Spleen (tissue), 7 donors: ENCODE data around the gene HDGFL1.

Experiments
- CTCF ChIP-seq, 11 experiments: fragments of 200-600 bp in 7 of 11; fragments of 450-650 bp in 4 of 11; sonication (generic) in 4 of 11; IDR thresholded peaks in 8 of 11; conservative IDR thresholded peaks in 3 of 11; 1 replicate in 7 of 11; 2 replicates in 4 of 11; pipeline versions ENCODE4 v1.4.0 to v1.8.0; 2016 to 2021; ENCODE audit warnings: antibody characterized with exemption in 11 of 11, inconsistent platforms in 4 of 11, mild to moderate bottlenecking in 1 of 11
- POLR2A ChIP-seq, 3 donors: fragments of 450-650 bp; IDR thresholded peaks; one replicate each; pipeline ENCODE4 v1.5.1; 2017; ENCODE audit warnings: antibody characterized with exemption in 3 of 3, mild to moderate bottlenecking in 1 of 3
- donor health status: DM: no; HTN: no; CAD: no; lungs with moderate emphysema.
- donor health status: DM: no; HTN: no; CAD: no.
- donor health status: DM: no; HTN: no; CAD: no.

DNA sequence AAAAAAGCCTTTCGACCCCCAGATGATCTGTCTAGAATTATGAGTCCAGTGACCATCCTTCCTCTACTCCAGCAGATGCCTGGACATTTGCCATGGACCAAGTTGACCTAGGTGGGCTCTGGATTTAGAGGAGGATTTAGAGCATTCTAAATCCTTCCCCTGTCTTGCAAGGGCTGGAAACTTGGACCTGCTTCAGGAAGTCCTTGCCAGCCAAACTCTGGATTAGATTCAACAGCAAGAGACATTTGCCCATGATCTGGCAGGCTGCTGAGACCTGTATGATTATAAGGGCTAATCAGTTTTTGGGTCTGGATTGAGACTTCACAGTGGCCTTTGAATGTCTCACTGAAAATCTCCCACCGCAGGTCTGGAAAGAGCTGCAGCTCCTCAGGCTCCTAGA is 13.1 kb upstream of the HDGFL1 start:
- TF ChIP-seq CTCF (IDR thresholded peaks at IDR 0.05 in 8 of 11, conservative IDR thresholded peaks at IDR 0.05 in 3 of 11) (no peak), POLR2A (IDR thresholded peaks at IDR 0.05) (no peak)
